ENCODE results near the gene SALL1.

The SALL1 gene

DNA sequence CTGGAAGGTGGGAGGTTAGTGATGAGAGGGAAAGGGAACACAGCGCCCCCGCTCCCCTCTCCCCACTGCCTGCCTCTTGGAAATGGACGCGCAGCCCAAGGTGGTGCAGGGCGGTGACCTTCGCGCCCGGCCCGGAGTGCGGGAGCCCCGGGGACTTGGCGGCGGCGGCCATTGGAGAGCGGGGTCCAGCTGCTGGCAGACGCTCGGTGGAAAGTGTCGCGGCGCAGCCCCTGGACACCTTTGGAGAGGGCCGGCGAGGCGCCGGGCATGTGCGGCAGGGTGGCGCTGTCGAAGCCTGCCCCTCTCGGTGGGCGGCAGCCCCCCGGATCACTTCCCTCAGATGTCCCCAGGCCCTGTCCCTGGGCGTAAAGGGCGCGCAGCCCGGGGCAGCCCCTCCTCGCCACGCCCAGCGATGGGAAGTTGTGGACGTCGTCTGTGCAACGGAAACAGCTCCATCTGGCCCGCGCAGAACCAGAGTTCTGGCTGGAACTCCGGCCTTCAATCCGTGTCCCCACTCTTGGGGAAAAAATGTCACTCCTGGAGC, 16.7 kb downstream of the SALL1 start:
- Histone ChIP-seq H3K9ac (ENCODE audit: low read length) (no peak overlapping the region), H3K27me3 (ENCODE audit: low read depth, low read length) (no peaks in the 10 kb centered on the region), H3K4me3 (ENCODE audit: low read length) (no peak overlapping the region), H3K9me3 (ENCODE audit: insufficient read depth, low read length) (no peaks in the 10 kb centered on the region), H4K20me1 (ENCODE audit: insufficient read depth, low read length) (no peaks in the 10 kb centered on the region), H3K36me3 (replicated peaks; ENCODE audit: low read depth, low read length) (no peaks in the 10 kb centered on the region), H3K79me2 (ENCODE audit: low read length) (no peaks in the 10 kb centered on the region), H3K4me2 (ENCODE audit: low read length) (no peak overlapping the region), H3K27ac (ENCODE audit: low read length) (no peak overlapping the region), H3K4me1 (ENCODE audit: low read length) (no peaks in the 10 kb centered on the region), H2AFZ (ENCODE audit: low read depth, low read length) (no peak overlapping the region)
- TF ChIP-seq EZH2phosphoT487 (IDR thresholded peaks at IDR 0.05; ENCODE audit: low read depth): no peak
- TF ChIP-seq, protein P1, sequence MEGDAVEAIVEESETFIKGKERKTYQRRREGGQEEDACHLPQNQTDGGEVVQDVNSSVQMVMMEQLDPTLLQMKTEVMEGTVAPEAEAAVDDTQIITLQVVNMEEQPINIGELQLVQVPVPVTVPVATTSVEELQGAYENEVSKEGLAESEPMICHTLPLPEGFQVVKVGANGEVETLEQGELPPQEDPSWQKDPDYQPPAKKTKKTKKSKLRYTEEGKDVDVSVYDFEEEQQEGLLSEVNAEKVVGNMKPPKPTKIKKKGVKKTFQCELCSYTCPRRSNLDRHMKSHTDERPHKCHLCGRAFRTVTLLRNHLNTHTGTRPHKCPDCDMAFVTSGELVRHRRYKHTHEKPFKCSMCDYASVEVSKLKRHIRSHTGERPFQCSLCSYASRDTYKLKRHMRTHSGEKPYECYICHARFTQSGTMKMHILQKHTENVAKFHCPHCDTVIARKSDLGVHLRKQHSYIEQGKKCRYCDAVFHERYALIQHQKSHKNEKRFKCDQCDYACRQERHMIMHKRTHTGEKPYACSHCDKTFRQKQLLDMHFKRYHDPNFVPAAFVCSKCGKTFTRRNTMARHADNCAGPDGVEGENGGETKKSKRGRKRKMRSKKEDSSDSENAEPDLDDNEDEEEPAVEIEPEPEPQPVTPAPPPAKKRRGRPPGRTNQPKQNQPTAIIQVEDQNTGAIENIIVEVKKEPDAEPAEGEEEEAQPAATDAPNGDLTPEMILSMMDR (IDR thresholded peaks at IDR 0.05; ENCODE audit: low read depth, low read length): no peak

DNA sequence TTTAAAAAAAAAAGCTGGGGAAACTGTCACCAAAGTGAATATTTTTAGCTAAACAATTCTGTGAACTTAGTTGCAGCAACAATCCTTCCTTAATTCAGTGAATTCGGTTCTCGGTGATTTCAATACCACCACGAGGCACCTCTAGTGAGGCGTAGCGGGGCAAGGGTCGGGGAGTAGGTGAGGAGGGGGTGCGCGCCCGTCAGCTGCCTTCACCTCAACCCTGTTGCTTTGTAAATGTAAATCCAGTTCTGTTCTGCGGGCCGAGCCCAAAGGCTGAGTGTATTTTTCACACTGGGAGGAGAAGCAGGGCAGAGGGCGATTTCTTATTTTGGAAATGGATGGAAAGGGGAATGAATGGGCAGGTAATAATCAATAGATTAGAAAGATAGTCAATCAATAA, 17.4 kb downstream of the SALL1 start:
- no peak overlapping the region for H3K9ac ChIP-seq (ENCODE audit: low read length)
- no peaks in the 10 kb centered on the region for H3K4me1 ChIP-seq (ENCODE audit: low read length)
- no peaks in the 10 kb centered on the region for H3K27me3 ChIP-seq (ENCODE audit: low read depth, low read length)
- no peak overlapping the region for H2AFZ ChIP-seq (ENCODE audit: low read depth, low read length)
- no peaks in the 10 kb centered on the region for H3K9me3 ChIP-seq (ENCODE audit: insufficient read depth, low read length)
- H3K4me3 ChIP-seq (ENCODE audit: low read length): no peak overlapping the region
- TF ChIP-seq, protein P1 (IDR thresholded peaks at IDR 0.05; ENCODE audit: low read depth, low read length): no peak
- TF ChIP-seq EZH2phosphoT487 (IDR thresholded peaks at IDR 0.05; ENCODE audit: low read depth): no peak
- H3K4me2 ChIP-seq (ENCODE audit: low read length): no peak overlapping the region
- H3K79me2 ChIP-seq (ENCODE audit: low read length): no peaks in the 10 kb centered on the region
- no peak overlapping the region for H3K27ac ChIP-seq (ENCODE audit: low read length)
- no peaks in the 10 kb centered on the region for H4K20me1 ChIP-seq (ENCODE audit: insufficient read depth, low read length)
- no peaks in the 10 kb centered on the region for H3K36me3 ChIP-seq (replicated peaks; ENCODE audit: low read depth, low read length)

DNA sequence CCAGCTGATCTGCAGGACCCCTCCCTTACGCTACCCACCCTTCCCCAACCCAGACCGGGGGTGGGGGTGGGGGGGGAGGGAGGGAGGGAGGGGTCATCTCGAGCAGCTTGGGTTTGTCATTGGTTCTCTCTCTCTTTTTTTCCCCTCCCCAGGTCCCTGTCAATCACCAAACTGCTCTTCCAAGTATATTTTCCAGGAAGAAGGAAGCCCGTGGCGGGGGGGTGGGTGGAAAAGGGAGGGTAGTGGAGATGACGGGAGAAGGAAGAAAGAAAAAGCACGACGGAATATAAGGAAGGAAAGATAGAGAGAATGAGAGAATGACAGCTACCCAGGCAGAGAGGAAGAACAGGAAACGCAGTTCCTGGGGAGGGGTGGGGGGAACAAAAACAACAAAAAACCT, 17.9 kb downstream of the SALL1 start:
- no peak for TF ChIP-seq EZH2phosphoT487 (IDR thresholded peaks at IDR 0.05; ENCODE audit: low read depth)
- TF ChIP-seq, protein P1 (IDR thresholded peaks at IDR 0.05; ENCODE audit: low read depth, low read length): no peak

DNA sequence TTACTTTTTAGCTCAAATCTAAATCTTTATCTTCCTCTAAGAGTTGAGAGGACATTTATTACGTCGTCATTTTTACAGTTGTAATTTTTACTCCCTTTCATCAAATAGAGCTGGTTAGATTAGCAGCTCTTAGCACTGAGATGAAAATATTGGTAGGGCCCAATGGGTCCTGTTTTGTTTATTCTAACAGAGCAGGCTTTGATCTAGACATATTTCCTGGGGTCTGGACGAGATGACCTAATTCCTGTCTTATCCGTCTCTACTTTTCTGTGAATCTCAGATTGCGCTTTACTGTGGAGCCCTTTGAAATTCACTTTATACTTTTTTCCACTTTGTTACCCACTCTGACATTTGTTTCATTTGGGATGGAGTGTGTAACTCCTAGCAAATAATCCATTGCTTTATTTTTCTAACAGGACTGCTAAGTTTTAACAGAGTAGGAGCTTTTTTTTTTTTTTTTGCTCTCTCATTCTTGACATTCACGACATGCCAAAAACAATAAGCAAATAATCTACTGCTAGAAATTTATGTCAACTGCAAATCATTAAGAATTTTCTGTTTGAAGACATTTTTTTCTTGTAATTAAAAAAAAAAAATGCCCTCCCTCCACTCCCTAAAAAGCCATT, 18.5 kb downstream of the SALL1 start:
- Histone ChIP-seq H3K27ac (ENCODE audit: low read length) (no peak overlapping the region), H3K9me3 (ENCODE audit: insufficient read depth, low read length) (no peaks in the 10 kb centered on the region), H2AFZ (ENCODE audit: low read depth, low read length) (no peak overlapping the region), H3K4me1 (ENCODE audit: low read length) (no peaks in the 10 kb centered on the region), H3K79me2 (ENCODE audit: low read length) (no peaks in the 10 kb centered on the region), H3K4me2 (ENCODE audit: low read length) (no peak overlapping the region), H3K27me3 (ENCODE audit: low read depth, low read length) (no peaks in the 10 kb centered on the region), H3K4me3 (ENCODE audit: low read length) (no peak overlapping the region), H3K36me3 (replicated peaks; ENCODE audit: low read depth, low read length) (no peaks in the 10 kb centered on the region), H4K20me1 (ENCODE audit: insufficient read depth, low read length) (no peaks in the 10 kb centered on the region), H3K9ac (ENCODE audit: low read length) (no peak overlapping the region)
- TF ChIP-seq, protein P1 (IDR thresholded peaks at IDR 0.05; ENCODE audit: low read depth, low read length): no peak
- no peak for TF ChIP-seq EZH2phosphoT487 (IDR thresholded peaks at IDR 0.05; ENCODE audit: low read depth)

More for the DNA sequence above, 17.9 kb downstream of the SALL1 start:
- H3K4me1 ChIP-seq (ENCODE audit: low read length): no peaks in the 10 kb centered on the region
- no peak overlapping the region for H3K9ac ChIP-seq (ENCODE audit: low read length)
- H3K4me2 ChIP-seq (ENCODE audit: low read length): no peak overlapping the region
- no peak overlapping the region for H3K27ac ChIP-seq (ENCODE audit: low read length)
- no peaks in the 10 kb centered on the region for H4K20me1 ChIP-seq (ENCODE audit: insufficient read depth, low read length)
- H3K4me3 ChIP-seq (ENCODE audit: low read length): no peak overlapping the region
- H3K36me3 ChIP-seq (replicated peaks; ENCODE audit: low read depth, low read length): no peaks in the 10 kb centered on the region
- no peaks in the 10 kb centered on the region for H3K9me3 ChIP-seq (ENCODE audit: insufficient read depth, low read length)
- no peaks in the 10 kb centered on the region for H3K27me3 ChIP-seq (ENCODE audit: low read depth, low read length)
- H2AFZ ChIP-seq (ENCODE audit: low read depth, low read length): no peak overlapping the region
- no peaks in the 10 kb centered on the region for H3K79me2 ChIP-seq (ENCODE audit: low read length)

Data from OCI-LY3 (cell line).